HG02852 (cell line): ENCODE measurements around the gene ACACA.
"Not testable (repeated sequence)": the region's sequence is repeated elsewhere in the genome, so short reads cannot be mapped to it uniquely, and the experiment has no call there.

Source experiments
- ATAC-seq: cut with Tn5 transposase; IDR thresholded peaks from one replicate; pipeline ENCODE4 v1.9.1; 2021; ENCODE audit warnings: mild to moderate bottlenecking, moderate library complexity; ENCODE audit not compliant: unreplicated experiment

ACACA gene

DNA sequence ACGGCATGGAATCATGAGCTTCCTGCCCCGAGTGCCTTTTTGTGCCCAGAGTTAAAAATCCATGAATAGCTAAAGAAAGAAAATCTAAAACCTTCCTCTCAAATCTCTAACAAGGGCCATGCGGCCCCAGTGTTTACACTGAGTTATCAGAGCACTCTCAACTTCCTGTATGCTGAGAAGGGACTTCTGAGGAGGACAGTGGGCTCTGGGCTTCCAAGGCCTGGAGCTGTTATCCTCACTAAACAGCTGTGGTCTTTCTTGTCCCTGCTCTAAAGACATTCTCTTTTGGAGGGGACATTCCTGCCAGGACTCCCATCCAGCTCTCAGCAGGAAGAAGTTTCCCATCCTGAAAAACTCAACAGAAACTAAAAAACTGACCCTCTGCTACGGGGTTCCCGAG lies 322.3 kb downstream of the ACACA start:
- ATAC-seq, result no peak

DNA sequence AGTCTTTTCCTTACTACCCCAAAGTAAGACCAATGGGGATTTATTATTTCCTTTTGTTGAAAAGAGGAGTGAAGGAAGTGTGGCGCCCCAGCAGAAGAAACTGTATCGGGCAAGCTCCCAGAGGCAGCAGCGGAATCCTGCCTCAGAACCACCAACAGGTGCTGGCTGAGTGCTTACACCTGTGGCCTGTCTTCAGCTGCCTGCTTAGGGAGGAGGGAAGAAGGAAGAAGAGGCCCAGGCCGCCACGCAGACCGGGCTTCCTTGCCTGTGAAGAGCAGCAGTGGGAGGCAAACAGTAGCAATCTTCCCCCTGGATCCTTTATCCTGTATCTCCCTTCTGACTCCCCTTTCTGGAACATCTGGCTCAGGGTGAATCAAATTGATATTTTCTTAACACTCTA lies 323.2 kb downstream of the ACACA start:
- ATAC-seq, result no peak

GRCh38 chr17:37082985-37083384 lies 323.7 kb downstream of the ACACA start:
- no peak for ATAC-seq

GRCh38 chr17:37082311-37082860 lies 324.2 kb downstream of the ACACA start:
- ATAC-seq, result no peak

DNA sequence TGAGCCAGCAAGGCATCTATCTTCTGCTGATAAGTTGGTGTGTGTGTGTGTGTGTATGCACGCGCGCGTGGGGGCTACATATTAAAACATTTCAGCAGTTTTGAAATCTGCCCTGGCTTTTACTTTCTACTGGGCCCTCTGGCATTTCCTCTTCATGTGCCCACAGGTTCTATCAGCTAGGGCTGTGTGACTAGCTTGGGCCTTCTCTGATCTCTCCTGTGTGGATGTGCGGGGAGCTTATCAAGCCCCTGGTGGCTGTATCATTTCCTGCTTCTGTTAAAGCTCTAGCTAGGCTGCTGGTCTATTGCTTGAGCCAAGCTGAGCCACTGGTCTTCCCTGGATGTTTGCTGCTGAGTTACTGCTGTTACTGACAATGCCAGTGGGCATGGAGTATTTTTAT lies 325.3 kb downstream of the ACACA start:
- no peak for ATAC-seq

- ATAC-seq, result no peak
Measured at GRCh38 chr17:37079735-37080134, 326.9 kb downstream of the ACACA start.

DNA sequence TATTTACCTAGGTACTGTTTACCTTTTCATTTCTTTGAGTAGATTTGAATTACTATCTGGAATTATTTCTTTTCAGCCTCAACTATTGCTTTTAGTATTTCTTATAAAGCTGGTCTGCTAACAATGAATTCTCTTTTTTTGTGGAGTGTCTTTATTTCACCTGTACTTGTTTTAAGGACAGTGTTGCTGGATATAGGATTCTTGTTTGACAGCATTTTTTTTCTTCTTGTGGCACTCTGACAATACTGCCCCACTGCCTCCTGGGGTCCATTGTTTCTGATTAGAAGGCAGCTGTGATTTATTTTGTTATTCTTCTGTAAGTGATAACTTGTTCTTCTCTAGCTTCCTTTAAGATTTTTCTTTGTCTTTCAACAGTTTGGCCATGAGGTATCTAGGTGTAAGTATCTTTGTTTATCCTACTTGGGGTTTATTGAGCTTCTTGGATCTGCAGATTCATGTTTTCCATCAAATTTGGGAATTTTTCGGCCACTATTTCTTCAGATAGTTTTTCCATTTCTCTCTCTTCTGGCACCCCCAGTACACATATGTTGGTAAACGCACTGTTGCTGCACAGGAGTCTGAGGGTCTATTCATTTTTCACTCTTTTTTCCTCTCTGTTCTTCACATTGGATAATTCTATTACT lies 327.4 kb downstream of the ACACA start:
- no peak for ATAC-seq

GRCh38 chr17:37073464-37073863 lies 333.2 kb downstream of the ACACA start:
- not testable (repeated sequence) for ATAC-seq

DNA sequence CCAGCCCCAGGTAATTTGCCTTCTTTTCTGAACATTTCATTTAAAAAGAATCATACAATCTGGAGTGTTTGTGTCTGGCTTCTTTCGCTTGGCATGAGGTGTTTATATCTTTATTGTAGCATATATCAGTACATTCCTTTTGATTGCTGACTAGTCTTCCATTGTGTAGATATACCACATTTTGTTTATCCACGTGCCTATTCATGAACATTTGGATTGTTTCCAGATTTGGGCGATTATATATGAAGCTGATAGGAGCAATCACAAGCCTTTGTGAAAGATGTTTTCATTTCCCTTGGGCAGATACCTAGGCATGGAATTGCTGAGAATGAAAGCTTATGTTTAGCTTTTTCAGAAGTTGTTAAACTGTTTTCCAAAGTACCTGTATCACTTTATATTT lies 337.5 kb downstream of the ACACA start:
- ATAC-seq, result no peak

DNA sequence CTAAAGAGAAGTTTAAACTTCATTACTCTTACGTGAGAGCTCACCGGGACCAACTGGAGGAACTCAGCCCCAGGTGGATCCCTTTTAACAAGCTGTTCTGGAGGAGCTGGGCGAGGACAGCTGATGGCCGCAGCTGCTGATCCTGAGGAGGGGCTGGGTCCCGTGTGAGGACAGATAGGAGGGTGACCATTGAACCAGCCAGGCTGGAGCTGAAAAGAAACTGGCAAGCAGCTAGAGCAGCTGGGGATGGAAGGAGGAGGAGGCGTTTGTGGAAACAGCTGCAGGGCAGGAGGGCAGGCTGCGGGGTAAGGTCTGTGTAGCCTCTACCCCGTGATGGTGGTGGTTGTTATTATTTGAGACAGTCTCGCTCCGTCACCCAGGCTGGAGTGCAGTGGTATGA lies 338.4 kb downstream of the ACACA start:
- no peak for ATAC-seq

DNA sequence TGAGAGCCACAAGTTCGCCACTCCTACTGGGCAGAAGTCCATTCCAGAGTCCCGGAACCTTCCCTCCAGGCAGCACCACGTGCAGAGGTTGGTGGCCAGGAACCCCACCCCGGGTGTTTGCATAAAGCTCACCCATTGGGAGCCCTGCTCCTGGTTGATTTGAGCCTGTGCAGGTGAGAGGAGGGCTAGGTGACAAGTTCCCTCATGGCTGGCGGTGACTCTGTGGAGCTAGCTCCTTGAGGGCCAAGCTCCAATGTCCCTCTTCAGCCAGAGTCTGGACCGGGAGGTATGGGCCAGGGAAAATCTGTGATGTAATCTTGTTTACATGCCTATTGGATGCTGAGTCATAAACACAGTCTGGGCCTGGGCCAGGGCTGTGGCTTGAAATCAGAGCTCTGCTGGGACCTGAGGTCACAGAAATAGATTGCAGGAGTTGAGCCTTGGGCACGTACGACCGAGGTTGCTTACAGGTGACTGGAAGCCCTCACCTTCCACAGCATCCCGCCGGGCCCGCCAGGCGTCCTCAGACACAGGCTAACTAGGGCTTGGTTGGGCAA lies 339.0 kb downstream of the ACACA start:
- no peak for ATAC-seq

GRCh38 chr17:37066322-37067255 lies 340.0 kb downstream of the ACACA start:
- no peak for ATAC-seq

DNA sequence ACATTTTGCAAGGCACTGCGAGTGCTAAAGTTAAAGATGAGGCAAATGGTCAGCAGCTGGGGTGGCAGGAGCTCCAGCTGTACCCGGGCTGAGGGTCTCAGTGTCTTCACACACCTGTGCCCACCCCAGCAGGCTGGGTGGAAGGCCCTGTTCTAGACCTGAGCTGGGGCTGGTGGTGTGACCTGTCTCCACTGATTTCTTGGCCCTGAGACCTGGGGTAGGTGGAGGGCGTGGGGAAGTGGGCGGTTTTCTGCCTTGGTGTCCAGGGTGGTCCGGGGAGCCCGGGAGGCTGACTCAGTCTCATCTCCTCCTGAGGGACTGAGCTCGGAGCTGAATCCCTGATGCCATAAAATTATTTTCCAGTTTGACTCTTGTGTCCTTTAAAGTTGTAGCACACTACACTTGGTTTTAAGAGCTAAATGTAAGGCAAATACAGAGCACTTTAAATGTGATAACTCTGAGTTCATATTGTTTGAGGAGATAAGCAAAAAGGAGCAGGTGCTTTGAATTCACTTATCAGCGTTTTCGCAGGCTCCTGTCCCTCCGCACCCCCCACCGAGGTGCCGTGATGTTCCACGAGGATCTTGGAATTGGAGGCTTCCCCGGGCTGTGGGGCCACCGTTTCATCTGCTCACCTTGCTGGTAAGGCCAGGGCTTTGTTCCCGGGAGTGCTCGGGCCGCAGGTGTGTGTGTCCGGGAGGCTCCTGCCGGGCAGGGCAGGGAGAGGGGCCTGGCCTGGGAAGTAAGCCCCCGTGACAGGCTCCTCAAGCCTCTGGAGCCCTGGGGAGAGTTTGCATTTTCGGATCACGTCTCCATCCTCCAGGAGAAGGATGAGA lies 340.9 kb downstream of the ACACA start:
- ATAC-seq, result no peak

- no peak for ATAC-seq
Measured at GRCh38 chr17:37064956-37065355, 341.7 kb downstream of the ACACA start.

DNA sequence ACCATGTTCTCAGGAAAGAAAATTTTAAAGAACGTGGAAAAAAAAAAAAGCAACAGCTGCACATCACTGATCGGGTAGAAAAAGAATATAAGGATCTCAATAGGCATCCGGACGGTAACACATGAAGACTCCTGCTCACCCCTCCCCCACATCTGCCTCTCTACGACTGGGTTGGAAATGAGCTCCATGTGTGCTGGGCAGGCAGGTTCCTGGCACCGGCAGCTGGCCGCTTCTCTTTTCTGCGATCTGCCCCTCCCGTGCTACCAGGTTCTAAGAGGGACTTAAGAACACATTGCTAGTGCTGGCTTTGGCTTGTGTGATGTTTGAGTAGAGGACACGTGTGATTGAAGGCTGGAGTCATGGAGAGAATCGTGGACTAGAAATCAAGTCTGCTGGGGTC lies 342.4 kb downstream of the ACACA start:
- no peak for ATAC-seq

- ATAC-seq, result no peak
Measured at GRCh38 chr17:37062021-37062420, 344.6 kb downstream of the ACACA start.

DNA sequence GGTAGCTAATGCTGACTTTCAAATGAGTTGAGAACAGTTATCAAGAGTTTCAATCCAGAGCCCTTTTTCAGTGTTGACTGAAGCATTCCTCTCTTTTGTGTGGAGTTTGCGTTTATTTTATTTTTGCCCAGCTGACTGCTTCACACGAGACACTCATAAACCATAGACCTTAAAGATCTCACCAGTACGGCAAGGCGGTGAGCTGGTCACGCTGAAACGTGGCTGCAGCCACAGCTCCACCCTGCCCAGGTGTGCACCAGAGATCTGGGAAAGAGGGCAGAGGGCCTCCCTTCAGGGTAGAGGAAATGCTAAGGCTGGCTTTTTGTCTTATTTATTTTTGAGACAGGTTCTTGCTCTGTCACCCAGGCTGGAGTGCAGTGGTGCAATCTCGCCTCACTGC lies 345.7 kb downstream of the ACACA start:
- no peak for ATAC-seq

- no peak for ATAC-seq
Measured at GRCh38 chr17:37060094-37060493, 346.5 kb downstream of the ACACA start.

DNA sequence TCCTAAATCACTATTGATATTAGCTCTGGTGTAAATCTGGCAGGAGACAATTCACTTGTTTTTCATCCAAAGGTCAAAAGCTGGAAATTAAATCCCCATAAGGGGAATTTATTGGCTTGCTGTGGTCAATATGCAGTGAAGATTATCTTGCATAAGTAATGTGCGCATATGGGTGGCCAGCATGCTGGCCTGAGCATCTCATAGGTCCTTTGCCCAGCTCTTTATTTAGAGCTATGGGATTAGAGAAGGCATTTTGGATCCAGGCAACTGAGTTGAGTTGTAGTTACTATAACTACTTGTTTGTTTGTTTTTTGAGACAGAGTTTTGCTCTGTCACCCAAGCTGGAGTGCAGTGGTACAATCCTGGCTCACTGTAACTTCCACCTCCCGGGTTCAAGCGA lies 347.1 kb downstream of the ACACA start:
- no peak for ATAC-seq

GRCh38 chr17:37056622-37057021 lies 350.0 kb downstream of the ACACA start:
- ATAC-seq, result no peak

DNA sequence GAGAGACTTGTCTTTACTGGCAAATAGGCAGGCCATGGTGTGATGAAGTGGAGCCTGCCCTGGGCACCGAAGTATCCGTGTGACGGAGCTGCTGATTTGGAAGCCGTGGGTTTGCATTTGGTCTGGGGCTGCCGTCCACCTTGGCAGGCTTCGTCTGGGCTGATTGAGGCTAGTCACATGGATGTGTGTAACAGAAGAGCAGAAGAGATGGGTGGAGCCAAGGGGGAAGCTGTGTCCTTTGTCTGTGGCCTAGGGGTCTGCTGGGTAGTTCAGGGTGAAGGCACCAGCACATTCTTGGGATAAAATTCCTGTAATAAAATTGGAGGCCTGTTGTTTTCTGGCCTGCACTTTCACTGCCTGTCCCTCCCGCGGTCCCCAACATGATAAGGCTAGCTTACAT lies 351.7 kb downstream of the ACACA start:
- no peak for ATAC-seq
